Mucosa of descending colon (tissue), 3 donors: Measurements from ENCODE around the gene TTLL9. TPM values are rescaled to one million over a fixed set of nuclear protein-coding genes. Genes with fewer than 3 reads are reported as not detected.

Source experiments
- ATAC-seq: fragments of 200-7000 bp; cut with Tn5 transposase; one replicate; pipeline ENCODE4 v1.9.1; 2020; ENCODE audit warnings: mild to moderate bottlenecking, moderate library complexity
- DNase-seq, 3 donors: peaks; one replicate each; pipeline ENCODE4 v3.0.0-alpha.2; 2020
- H3K36me3 ChIP-seq: fragments of 200-600 bp; one replicate; pipeline ENCODE4 v1.8.0; 2021; ENCODE audit warnings: low read depth, mild to moderate bottlenecking
- H3K4me1 ChIP-seq: fragments of 200-600 bp; one replicate; pipeline ENCODE4 v1.8.0; 2021; ENCODE audit warnings: low read depth, mild to moderate bottlenecking
- H3K4me3 ChIP-seq: fragments of 200-600 bp; one replicate; pipeline ENCODE4 v1.8.0; 2021; ENCODE audit warnings: mild to moderate bottlenecking
- H3K9me3 ChIP-seq: fragments of 200-600 bp; one replicate; pipeline ENCODE4 v1.8.0; 2021; ENCODE audit warnings: mild to moderate bottlenecking
- intact Hi-C, 2 donors: fragments of 100-400 bp; cut with DNase I in 1 of 2; cut with micrococcal nuclease in 1 of 2; formaldehyde crosslinking; loops; one replicate each; pipeline versions ENCODE4 v1.11.0 to v1.11.1; 2022; cut with DNase I, micrococcal nuclease
- total RNA-seq, 3 donors: library from RNA; stranded (reverse); fragmentation: NEBNext Ultra II Directional in 2 of 3; extraction: Animal tissue kit (Norgen Biotek cat#: 25700) in 2 of 3; gene quantifications; one replicate each; pipeline versions ENCODE4 v1.2.1 to v1.2.4, GENCODE V29; 2021 to 2023
- TF ChIP-seq, protein P1 (sequence below): fragments of 200-600 bp; IDR thresholded peaks from one replicate; pipeline ENCODE4 v1.8.0; 2022; ENCODE audit warnings: antibody characterized with exemption, mild to moderate bottlenecking
- donor health status: DM: no; HTN: no; CAD: no; lungs with moderate emphysema.
- donor health status: DM: no; HTN: no; CAD: no.
- donor health status: DM: no; HTN: yes; CAD: no.

The TTLL9 gene
- total RNA-seq, 3 donors from 2014 or later = 0.25 TPM; not detected in 2

- TF ChIP-seq, protein P1, sequence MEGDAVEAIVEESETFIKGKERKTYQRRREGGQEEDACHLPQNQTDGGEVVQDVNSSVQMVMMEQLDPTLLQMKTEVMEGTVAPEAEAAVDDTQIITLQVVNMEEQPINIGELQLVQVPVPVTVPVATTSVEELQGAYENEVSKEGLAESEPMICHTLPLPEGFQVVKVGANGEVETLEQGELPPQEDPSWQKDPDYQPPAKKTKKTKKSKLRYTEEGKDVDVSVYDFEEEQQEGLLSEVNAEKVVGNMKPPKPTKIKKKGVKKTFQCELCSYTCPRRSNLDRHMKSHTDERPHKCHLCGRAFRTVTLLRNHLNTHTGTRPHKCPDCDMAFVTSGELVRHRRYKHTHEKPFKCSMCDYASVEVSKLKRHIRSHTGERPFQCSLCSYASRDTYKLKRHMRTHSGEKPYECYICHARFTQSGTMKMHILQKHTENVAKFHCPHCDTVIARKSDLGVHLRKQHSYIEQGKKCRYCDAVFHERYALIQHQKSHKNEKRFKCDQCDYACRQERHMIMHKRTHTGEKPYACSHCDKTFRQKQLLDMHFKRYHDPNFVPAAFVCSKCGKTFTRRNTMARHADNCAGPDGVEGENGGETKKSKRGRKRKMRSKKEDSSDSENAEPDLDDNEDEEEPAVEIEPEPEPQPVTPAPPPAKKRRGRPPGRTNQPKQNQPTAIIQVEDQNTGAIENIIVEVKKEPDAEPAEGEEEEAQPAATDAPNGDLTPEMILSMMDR = no peak
These were observed 2.0 kb downstream of the TTLL9 start for GRCh38 chr20:31872406-31872805.

DNA sequence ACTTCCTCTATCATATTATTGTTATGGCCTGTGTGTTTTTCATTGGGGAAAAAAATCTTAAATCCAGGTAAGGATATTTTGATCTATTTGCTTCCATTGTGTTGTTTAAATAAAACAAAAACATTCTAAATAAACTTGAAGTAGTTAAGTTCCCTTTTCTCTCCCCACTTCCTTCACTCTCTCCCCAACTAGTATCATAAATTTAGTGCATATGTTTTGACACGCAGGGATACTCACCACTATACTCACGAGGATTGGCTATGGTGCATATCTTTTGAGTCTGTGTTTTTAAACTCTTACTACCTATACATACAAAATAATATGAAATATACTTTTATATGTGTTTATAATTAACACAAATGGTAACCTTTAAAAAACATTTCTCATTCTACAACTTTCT is 5.2 kb downstream of the TTLL9 start:
- Histone ChIP-seq H3K4me3 (no peak overlapping the region), H3K9me3 (no peaks in the 10 kb centered on the region), H3K36me3 (no peaks in the 10 kb centered on the region), H3K4me1 (peaks cover 3% of the 10 kb centered on the region)
- no peak for DNase-seq
- ATAC-seq = no peak
- intact Hi-C loops = no loop called here
- TF ChIP-seq, protein P1 = no peak

More at GRCh38 chr20:31872406-31872805, 2.0 kb downstream of the TTLL9 start:
- intact Hi-C loops = no loop called here
- Histone ChIP-seq H3K4me1 (peaks cover 13% of the 10 kb centered on the region), H3K9me3 (no peaks in the 10 kb centered on the region), H3K4me3 (no peak overlapping the region), H3K36me3 (no peaks in the 10 kb centered on the region)
- DNase-seq (no peak), ATAC-seq (no peak)

DNA sequence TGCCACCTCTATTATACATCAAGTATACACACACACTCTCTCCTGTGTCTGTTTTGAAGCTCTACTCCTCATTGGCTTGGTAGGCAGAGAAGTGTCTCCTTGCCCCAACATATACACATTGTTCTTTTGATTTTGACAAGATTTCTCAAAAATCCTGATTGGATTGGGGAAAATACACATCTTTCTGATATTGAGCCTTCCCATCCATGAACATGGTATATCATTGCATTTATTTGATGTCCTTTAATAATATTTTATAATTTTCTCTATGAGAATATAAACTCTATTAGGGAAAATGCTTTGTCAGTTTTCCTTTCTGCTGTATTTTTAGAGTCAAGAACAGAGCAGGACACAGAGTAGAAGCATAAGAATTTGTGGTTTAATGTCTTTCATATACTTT is 7.2 kb downstream of the TTLL9 start:
- Histone ChIP-seq H3K4me3 (no peak overlapping the region), H3K36me3 (no peaks in the 10 kb centered on the region), H3K9me3 (no peaks in the 10 kb centered on the region), H3K4me1 (no peaks in the 10 kb centered on the region)
- TF ChIP-seq, protein P1 = no peak
- ATAC-seq = no peak
- intact Hi-C loops = no loop called here
- no peak for DNase-seq

GRCh38 chr20:31879143-31879987 is 8.9 kb downstream of the TTLL9 start:
- DNase-seq = peak; percentile 91 to 94 (median 92)
- TF ChIP-seq, protein P1 = no peak
- Histone ChIP-seq H3K4me1 (no peaks in the 10 kb centered on the region), H3K4me3 (peak overlapping the region; percentile 14), H3K9me3 (no peaks in the 10 kb centered on the region), H3K36me3 (no peaks in the 10 kb centered on the region)
- intact Hi-C loops = no loop called here
- peak; percentile 98 for ATAC-seq

DNA sequence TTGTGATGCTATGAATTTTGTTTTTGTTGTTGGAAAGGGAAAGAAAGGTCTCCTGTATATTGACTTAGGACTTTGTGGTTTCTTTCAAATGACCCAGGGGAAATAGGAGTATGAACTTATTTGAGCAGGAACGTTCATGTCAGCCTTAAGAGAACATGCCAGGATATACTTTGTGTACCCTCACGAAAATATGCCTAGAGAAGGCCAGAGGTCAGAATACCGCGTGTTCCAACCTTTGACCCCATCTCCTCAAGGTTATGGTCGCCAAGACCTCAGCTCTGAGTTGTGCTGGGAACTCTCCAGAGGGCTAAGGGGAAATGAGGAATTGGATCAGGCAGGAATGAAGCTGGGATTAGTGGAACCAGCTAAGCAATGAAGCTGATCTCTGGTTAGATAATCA is 11.5 kb downstream of the TTLL9 start:
- TF ChIP-seq, protein P1 = no peak
- no peaks in the 10 kb centered on the region for H3K4me1 ChIP-seq
- no peak overlapping the region for H3K4me3 ChIP-seq
- H3K9me3 ChIP-seq = no peaks in the 10 kb centered on the region
- no peak for ATAC-seq
- intact Hi-C loops = no loop called here
- no peaks in the 10 kb centered on the region for H3K36me3 ChIP-seq
- no peak for DNase-seq
